D721Med (cell line): ENCODE data around the gene STIM1.
"Not testable (repeated sequence)": the region's sequence is repeated elsewhere in the genome, so short reads cannot be mapped to it uniquely, and the experiment has no call there.

Source experiments
- DNase-seq: peaks from one replicate; pipeline ENCODE4 v3.0.0; 2011; ENCODE audit warnings: low spot score; ENCODE audit not compliant: insufficient read length
- FAIRE-seq: peaks from 2 replicates; lab custom pipeline; 2011; peaks lifted over from hg19 to GRCh38; lab: Jason Lieb, UNC
- CTCF ChIP-seq: IDR thresholded peaks from 2 replicates; pipeline ENCODE4 v1.5.1; 2012; ENCODE audit warnings: mild to moderate bottlenecking, control low read depth; ENCODE audit not compliant: insufficient read depth; ENCODE audit errors: missing control alignments

STIM1 gene

DNA sequence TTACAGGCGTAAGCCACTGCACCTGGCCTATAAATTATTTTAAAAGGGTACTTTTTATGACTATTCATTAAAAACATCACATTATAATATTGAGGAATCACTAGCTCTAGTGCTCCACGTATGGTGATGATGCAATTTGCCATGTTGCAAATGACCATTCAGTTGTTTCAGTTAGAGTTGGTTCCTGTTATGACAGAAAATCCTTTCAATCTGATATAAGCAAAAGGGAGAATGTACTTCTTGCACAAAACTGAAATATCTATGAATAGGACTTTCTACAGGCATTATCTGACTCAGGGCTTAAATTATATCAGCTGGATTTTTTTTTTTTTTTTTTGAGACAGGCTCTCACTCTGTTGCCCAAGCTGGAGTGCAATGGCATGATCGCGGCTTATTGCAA lies 193.5 kb downstream of the STIM1 start:
- DNase-seq, result no peak
- no peak for TF ChIP-seq CTCF
- no peak for FAIRE-seq

GRCh38 chr11:4050138-4050537 lies 194.7 kb downstream of the STIM1 start:
- no peak for TF ChIP-seq CTCF
- no peak for FAIRE-seq

DNA sequence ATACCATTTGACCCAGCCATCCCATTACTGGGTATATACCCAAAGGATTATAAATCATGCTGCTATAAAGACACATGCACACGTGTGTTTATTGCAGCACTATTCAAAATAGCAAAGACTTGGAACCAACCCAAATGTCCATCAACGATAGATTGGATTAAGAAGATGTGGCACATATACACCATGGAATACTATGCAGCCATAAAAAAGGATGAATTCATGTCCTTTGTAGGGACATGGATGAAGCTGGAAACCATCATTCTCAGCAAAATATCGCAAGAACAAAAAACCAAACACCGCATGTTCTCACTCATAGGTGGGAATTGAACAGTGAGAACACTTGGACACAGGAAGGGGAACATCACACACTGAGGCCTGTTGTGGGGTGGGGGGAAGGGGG lies 197.7 kb downstream of the STIM1 start:
- DNase-seq, FAIRE-seq: not testable (repeated sequence)

More at GRCh38 chr11:4050138-4050537, 194.7 kb downstream of the STIM1 start:
- no peak for DNase-seq

DNA sequence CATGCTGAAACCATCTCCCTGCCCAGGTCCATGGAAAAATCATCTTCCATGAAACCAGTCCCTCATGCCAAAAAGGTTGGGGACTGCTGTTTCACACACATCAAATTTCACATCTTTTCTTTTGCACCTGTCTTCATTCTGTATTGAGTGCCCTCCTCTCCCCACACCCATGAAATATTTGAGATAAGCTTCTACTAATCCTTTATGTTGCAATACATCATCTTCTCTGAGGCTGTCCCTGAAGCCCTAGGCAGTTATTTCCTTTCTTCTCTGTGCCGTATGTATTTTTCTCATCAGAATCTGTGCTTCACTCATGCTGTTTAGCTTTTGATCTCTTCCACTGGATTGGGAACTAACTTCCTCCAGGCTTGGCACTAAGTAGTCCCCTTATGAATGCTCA lies 199.2 kb downstream of the STIM1 start:
- FAIRE-seq (no peak), DNase-seq (no peak)
- no peak for TF ChIP-seq CTCF

GRCh38 chr11:4059424-4059823 lies 204.0 kb downstream of the STIM1 start:
- TF ChIP-seq CTCF, result no peak
- no peak for FAIRE-seq
- no peak for DNase-seq

- DNase-seq (no peak), FAIRE-seq (no peak)
- TF ChIP-seq CTCF, result no peak
Measured at GRCh38 chr11:4060182-4060923, 204.9 kb downstream of the STIM1 start.

DNA sequence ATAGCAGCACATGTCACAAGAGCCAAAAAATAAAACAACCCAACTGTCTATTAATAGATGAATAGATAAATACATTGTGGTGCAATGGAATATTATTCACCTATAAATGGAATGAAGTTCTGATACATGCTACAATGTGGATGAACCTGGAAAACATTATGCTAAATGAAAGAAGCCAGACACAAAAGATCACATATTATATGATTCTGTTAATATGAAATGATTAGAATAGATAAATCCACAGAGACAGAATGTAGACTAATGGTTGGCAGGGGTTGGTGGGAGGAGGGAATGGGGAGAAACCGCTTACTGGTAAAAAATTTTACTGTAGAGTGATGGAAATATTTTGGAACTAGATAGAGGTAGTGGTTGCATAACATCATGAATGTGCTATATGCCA lies 206.2 kb downstream of the STIM1 start:
- DNase-seq, result no peak
- no peak for TF ChIP-seq CTCF
- no peak for FAIRE-seq
